ENCODE measurements around the gene TDRD5. TPM values are rescaled to one million over a fixed set of nuclear protein-coding genes. Genes with fewer than 3 reads are reported as not detected.
A peak's percentile ranks its signal among the peaks of the same experiment; 100 is the strongest.

The TDRD5 gene
- total and polyA plus RNA-seq, 4 donors, result 0.08 to 0.36 TPM; not detected in 2

DNA sequence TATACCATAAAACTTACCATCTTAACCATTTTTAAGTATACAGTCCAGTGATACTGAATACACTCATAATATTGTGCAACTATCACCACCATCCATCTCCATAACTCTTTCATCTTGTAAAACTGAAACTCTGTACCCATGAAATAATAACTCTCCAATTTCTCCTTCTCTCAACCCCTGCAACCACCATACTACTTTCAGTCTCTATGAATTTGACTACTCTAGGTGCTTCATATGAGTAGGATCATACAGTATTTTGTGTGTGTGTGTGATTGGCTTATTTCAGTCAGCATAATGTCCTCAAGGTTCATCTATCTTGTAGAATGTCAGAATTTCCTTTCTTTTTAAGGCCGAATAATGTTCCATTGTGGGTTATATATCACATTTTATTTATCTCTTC lies 33.6 kb upstream of the TDRD5 start:
- Histone ChIP-seq H3K27me3 (ENCODE audit: control insufficient read depth in 1 of 2, insufficient read depth in 2 of 2, low read length in 1 of 2) (no peaks in the 10 kb centered on the region), H3K9me3 (ENCODE audit: control insufficient read depth, low read length) (no peaks in the 10 kb centered on the region), H3K4me3 (ENCODE audit: low read length in 2 of 2) (no peak overlapping the region), H3K36me3 (ENCODE audit: control insufficient read depth in 1 of 2, insufficient read depth in 2 of 2, low read length in 1 of 2) (no peaks in the 10 kb centered on the region), H3K27ac (ENCODE audit: low read depth in 1 of 2, low read length in 2 of 2) (no peak overlapping the region), H3K4me1 (ENCODE audit: control insufficient read depth in 1 of 2, insufficient read depth in 2 of 2, low read length in 2 of 2) (no peaks in the 10 kb centered on the region)
- intact Hi-C loops (cut with DNase I), result no loop called here
- ATAC-seq (ENCODE audit: low FRiP score) (no peak), DNase-seq (no peak)
- 85 to 94% methylated on average over 1 of the region's 1 CpG for WGBS, 2 donors

DNA sequence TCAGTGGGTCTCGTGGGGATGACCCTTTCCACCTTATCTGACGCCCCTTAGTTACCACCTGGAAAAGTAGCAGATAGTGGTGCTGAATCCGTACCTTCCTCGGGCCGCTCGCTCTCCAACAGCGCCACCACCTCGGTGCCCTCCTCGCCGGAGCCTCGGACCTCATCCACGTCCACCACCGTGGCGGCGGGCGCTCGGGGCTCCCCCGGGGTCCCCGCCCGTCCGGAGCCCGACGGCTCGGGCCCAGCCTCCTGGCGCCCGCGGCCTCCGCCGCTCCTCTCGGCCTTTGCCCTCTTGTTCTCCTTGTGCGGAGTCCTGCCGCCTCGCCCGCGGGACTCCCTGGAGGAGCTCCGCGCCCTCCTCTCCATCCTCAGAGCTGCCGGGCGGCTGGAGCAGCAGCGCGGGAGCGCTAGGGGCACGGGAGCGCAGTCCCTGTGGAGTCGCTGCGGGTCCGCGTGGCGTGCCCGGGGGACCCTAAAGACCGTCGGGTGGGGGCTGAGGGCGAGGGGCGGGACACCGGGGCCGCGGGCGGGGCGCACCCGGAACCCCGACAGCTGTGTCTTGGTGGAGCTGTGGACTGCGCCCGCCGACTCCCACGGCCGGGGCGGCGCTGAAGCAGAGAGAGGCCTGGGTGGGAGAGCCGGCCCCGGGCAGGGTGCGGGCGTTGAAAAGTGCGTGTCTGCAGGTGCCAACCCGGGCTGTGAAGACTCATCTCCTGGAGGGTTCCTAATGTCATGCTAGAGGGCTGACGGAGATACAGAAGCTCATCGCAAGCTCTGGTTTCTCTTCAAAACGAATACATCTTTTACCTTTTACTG lies 15.9 kb upstream of the TDRD5 start, which contains the start of gene NPHS2:
Gene NPHS2 (minus strand): TSS at position 452 of the 818 bp plus-strand sequence. CDS start 84 bp downstream, at position 368.
- intact Hi-C loops (cut with DNase I), result no loop called here
- peaks cover 0 to 2% of the 10 kb centered on the region in 2 donors for H3K27me3 ChIP-seq (ENCODE audit: control insufficient read depth in 1 of 2, insufficient read depth in 2 of 2, low read length in 1 of 2)

GRCh38 chr1:179576509-179576908 lies 15.1 kb upstream of the TDRD5 start:
- ATAC-seq (ENCODE audit: low FRiP score) (no peak), DNase-seq (no peak)
- no peak overlapping the region for H3K27ac ChIP-seq (ENCODE audit: low read depth in 1 of 2, low read length in 2 of 2)
- intact Hi-C loops (cut with DNase I), result no loop called here
- peak overlapping the region in 1 of 2 donors; percentile 0 for H3K4me3 ChIP-seq (ENCODE audit: low read length in 2 of 2)
- peaks cover 0 to 2% of the 10 kb centered on the region in 2 donors for H3K27me3 ChIP-seq (ENCODE audit: control insufficient read depth in 1 of 2, insufficient read depth in 2 of 2, low read length in 1 of 2)
- no peaks in the 10 kb centered on the region for H3K9me3 ChIP-seq (ENCODE audit: control insufficient read depth, low read length)
- H3K4me1 ChIP-seq (ENCODE audit: control insufficient read depth in 1 of 2, insufficient read depth in 2 of 2, low read length in 2 of 2), result no peaks in the 10 kb centered on the region
- 56 to 57% methylated on average over 5 of the region's 5 CpGs for WGBS, 2 donors
- H3K36me3 ChIP-seq (ENCODE audit: control insufficient read depth in 1 of 2, insufficient read depth in 2 of 2, low read length in 1 of 2), result no peaks in the 10 kb centered on the region

More for the DNA sequence above, 15.9 kb upstream of the TDRD5 start, which contains the start of gene NPHS2:
- H3K27ac ChIP-seq (ENCODE audit: low read depth in 1 of 2, low read length in 2 of 2), result no peak within 1 kb of the TSS
- no peaks in the 10 kb centered on the region for H3K9me3 ChIP-seq (ENCODE audit: control insufficient read depth, low read length)
- WGBS, 2 donors, result 4% methylated on average over 65 to 77 of the region's 77 CpGs
- DNase-seq (no peak), ATAC-seq (ENCODE audit: low FRiP score) (peak; percentile 46)
- H3K4me1 ChIP-seq (ENCODE audit: control insufficient read depth in 1 of 2, insufficient read depth in 2 of 2, low read length in 2 of 2), result no peaks in the 10 kb centered on the region
- H3K4me3 ChIP-seq (ENCODE audit: low read length in 2 of 2), result peak within 1 kb of the TSS in 1 of 2 donors; percentile 0
- no peaks in the 10 kb centered on the region for H3K36me3 ChIP-seq (ENCODE audit: control insufficient read depth in 1 of 2, insufficient read depth in 2 of 2, low read length in 1 of 2)

- intact Hi-C loops (cut with DNase I), result no loop called here
- Histone ChIP-seq H3K4me1 (ENCODE audit: control insufficient read depth in 1 of 2, insufficient read depth in 2 of 2, low read length in 2 of 2) (no peaks in the 10 kb centered on the region), H3K36me3 (ENCODE audit: control insufficient read depth in 1 of 2, insufficient read depth in 2 of 2, low read length in 1 of 2) (no peaks in the 10 kb centered on the region), H3K27me3 (ENCODE audit: control insufficient read depth in 1 of 2, insufficient read depth in 2 of 2, low read length in 1 of 2) (no peaks in the 10 kb centered on the region), H3K27ac (ENCODE audit: low read depth in 1 of 2, low read length in 2 of 2) (no peak overlapping the region), H3K4me3 (ENCODE audit: low read length in 2 of 2) (no peak overlapping the region), H3K9me3 (ENCODE audit: control insufficient read depth, low read length) (no peaks in the 10 kb centered on the region)
- DNase-seq, result no peak
- WGBS, 2 donors, result 93 to 95% methylated on average over 5 of the region's 5 CpGs
- no peak for ATAC-seq (ENCODE audit: low FRiP score)
These were observed 7.8 kb upstream of the TDRD5 start for GRCh38 chr1:179583771-179584320.

DNA sequence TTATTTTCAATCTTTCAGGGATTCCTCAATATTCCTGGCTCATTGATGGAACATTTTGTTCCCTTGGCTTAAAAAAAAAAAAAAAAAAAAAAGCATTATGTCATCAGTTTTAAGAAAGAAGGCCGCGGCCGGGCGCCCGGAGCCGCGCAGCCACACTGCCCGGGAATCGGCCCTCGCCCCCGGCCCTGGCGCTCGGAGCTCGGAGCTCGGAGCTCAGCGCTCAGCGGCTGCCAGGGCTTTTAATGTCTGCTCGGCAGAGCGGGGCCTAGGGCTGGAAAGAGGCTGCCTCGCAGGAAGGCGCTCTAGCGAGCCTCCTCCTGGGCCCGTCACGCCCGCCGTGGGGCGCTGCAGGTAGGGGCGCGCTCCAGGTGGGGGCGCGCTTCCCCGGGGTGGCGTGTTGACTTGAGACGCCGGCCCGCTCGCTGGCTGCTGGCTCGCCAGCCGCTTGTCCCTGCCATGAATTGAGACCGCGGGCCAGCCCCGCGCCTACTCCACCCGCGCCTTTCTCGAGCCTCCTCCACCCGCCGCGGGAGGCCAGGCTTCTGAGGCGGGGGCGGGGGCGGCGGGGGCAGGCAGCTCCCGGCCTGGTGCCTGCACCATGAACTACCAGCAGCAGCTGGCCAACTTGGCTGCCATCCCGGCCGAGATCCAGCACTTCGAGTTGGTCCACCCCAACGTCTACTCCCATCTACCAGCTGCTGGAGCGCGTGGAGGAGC lies 5.4 kb upstream of the TDRD5 start:
- no peaks in the 10 kb centered on the region for H3K9me3 ChIP-seq (ENCODE audit: control insufficient read depth, low read length)
- H3K4me1 ChIP-seq (ENCODE audit: control insufficient read depth in 1 of 2, insufficient read depth in 2 of 2, low read length in 2 of 2), result no peaks in the 10 kb centered on the region
- peak overlapping the region; percentile 17 to 27 for H3K4me3 ChIP-seq (ENCODE audit: low read length in 2 of 2)
- H3K36me3 ChIP-seq (ENCODE audit: control insufficient read depth in 1 of 2, insufficient read depth in 2 of 2, low read length in 1 of 2), result no peaks in the 10 kb centered on the region
- no peaks in the 10 kb centered on the region for H3K27me3 ChIP-seq (ENCODE audit: control insufficient read depth in 1 of 2, insufficient read depth in 2 of 2, low read length in 1 of 2)
- intact Hi-C loops (cut with DNase I), result no loop called here
- DNase-seq, result peak; percentile 66 to 89
- 0 to 1% methylated on average over 59 to 60 of the region's 60 CpGs for WGBS, 2 donors
- ATAC-seq (ENCODE audit: low FRiP score), result peak; percentile 86
- peak overlapping the region; percentile 23 to 68 for H3K27ac ChIP-seq (ENCODE audit: low read depth in 1 of 2, low read length in 2 of 2)

DNA sequence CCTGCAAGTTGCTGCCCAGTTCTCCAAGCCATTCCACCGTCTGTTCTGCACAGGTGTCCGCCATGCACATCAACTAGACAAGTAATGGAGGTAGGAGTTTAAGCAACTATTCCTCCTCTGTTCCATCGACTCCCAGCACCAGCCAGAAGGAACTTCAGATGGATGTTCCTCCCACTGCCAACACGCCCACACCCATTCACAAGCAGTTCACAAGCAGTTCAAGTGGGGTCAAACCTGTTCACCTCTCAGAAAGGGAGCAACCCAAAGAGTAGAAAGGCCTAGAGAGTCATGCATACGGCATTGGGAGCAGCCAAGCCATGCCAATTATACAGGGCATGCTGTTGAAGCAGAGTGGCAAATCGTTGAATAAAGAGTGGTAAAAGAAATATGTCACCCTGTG lies 4.3 kb upstream of the TDRD5 start:
- ATAC-seq (ENCODE audit: low FRiP score), result no peak

GRCh38 chr1:179588425-179589024 lies 3.1 kb upstream of the TDRD5 start:
- no peak overlapping the region for H3K27ac ChIP-seq (ENCODE audit: low read depth in 1 of 2, low read length in 2 of 2)
- no peaks in the 10 kb centered on the region for H3K9me3 ChIP-seq (ENCODE audit: control insufficient read depth, low read length)
- no peaks in the 10 kb centered on the region for H3K27me3 ChIP-seq (ENCODE audit: control insufficient read depth in 1 of 2, insufficient read depth in 2 of 2, low read length in 1 of 2)
- intact Hi-C loops (cut with DNase I), result no loop called here
- DNase-seq (no peak), ATAC-seq (ENCODE audit: low FRiP score) (no peak)
- H3K4me3 ChIP-seq (ENCODE audit: low read length in 2 of 2), result no peak overlapping the region
- H3K4me1 ChIP-seq (ENCODE audit: control insufficient read depth in 1 of 2, insufficient read depth in 2 of 2, low read length in 2 of 2), result no peaks in the 10 kb centered on the region
- no peaks in the 10 kb centered on the region for H3K36me3 ChIP-seq (ENCODE audit: control insufficient read depth in 1 of 2, insufficient read depth in 2 of 2, low read length in 1 of 2)
- WGBS, 2 donors, result 80 to 86% methylated on average over 18 of the region's 18 CpGs

More for the DNA sequence above, 4.3 kb upstream of the TDRD5 start:
- no peak overlapping the region for H3K4me3 ChIP-seq (ENCODE audit: low read length in 2 of 2)
- no peaks in the 10 kb centered on the region for H3K4me1 ChIP-seq (ENCODE audit: control insufficient read depth in 1 of 2, insufficient read depth in 2 of 2, low read length in 2 of 2)
- intact Hi-C loops (cut with DNase I), result no loop called here
- no peak overlapping the region for H3K27ac ChIP-seq (ENCODE audit: low read depth in 1 of 2, low read length in 2 of 2)
- WGBS, 2 donors, result 97 to 98% methylated on average over 6 of the region's 6 CpGs
- H3K27me3 ChIP-seq (ENCODE audit: control insufficient read depth in 1 of 2, insufficient read depth in 2 of 2, low read length in 1 of 2), result no peaks in the 10 kb centered on the region
- no peak for DNase-seq
- no peaks in the 10 kb centered on the region for H3K9me3 ChIP-seq (ENCODE audit: control insufficient read depth, low read length)
- H3K36me3 ChIP-seq (ENCODE audit: control insufficient read depth in 1 of 2, insufficient read depth in 2 of 2, low read length in 1 of 2), result no peaks in the 10 kb centered on the region

DNA sequence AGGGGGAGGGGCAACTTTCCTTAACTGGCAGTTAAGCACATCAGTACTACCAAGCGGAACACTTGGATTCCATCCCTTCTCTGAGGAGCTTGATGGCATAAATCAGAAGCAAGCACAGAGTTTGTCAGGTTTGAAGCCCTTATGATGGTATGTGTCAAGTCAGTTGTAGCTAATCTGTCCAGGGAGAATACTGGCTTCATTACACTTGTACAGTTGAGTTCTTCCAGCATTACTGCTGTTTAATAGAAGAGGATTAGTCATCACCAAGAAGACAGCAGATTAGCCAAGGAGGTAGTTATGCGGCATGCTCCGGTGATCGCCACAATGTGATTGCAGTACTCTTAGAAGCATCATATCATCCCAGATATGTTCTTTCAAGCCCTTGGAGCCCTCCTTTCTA lies 2.1 kb upstream of the TDRD5 start:
- DNase-seq, result no peak
- no peak for ATAC-seq (ENCODE audit: low FRiP score)
- Histone ChIP-seq H3K36me3 (ENCODE audit: control insufficient read depth in 1 of 2, insufficient read depth in 2 of 2, low read length in 1 of 2) (no peaks in the 10 kb centered on the region), H3K27me3 (ENCODE audit: control insufficient read depth in 1 of 2, insufficient read depth in 2 of 2, low read length in 1 of 2) (no peaks in the 10 kb centered on the region), H3K27ac (ENCODE audit: low read depth in 1 of 2, low read length in 2 of 2) (no peak overlapping the region), H3K4me3 (ENCODE audit: low read length in 2 of 2) (no peak overlapping the region), H3K9me3 (ENCODE audit: control insufficient read depth, low read length) (no peaks in the 10 kb centered on the region), H3K4me1 (ENCODE audit: control insufficient read depth in 1 of 2, insufficient read depth in 2 of 2, low read length in 2 of 2) (no peaks in the 10 kb centered on the region)
- intact Hi-C loops (cut with DNase I), result no loop called here
- 95% methylated on average over 4 of the region's 4 CpGs for WGBS, 2 donors

All from aorta (tissue), 5 donors.